ENCODE results near the gene RBMS1.
A peak's percentile ranks its signal among the peaks of the same experiment; 100 is the strongest.

RBMS1 gene

DNA sequence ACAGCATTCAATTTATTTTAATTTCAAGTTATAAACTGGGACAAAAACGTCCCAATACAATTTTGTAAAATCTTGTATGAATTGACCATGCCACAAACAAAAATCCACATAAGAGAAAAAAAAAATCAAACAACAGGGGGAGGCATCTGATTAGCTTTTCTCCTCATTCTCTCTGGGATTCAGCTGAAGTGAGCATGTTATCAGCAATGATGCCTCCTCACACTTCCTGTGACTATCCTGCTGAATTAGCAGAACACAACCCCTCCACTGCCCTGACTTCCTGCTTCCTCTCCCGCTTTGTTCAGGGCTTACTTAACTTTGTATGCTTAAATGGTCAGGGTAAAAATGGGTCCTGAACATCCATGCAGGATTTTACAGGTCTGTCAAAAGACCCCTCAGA, 161.3 kb downstream of the RBMS1 start:
- Mint-ChIP-seq H3K27ac (ENCODE audit: low read depth) (peak overlapping the region; percentile 44), H3K9me3 (no peaks in the 10 kb centered on the region), H3K27me3 (no peaks in the 10 kb centered on the region), H3K36me3 (ENCODE audit: insufficient read depth) (peaks cover 6% of the 10 kb centered on the region), H3K4me3 (peak overlapping the region; percentile 30), H3K4me1 (peaks cover 92% of the 10 kb centered on the region)
- ATAC-seq (replicated peaks; ENCODE audit: extremely low read depth, poor library complexity, severe bottlenecking) (no peak), DNase-seq (ENCODE audit: low spot score in 2 of 2) (no peak)

DNA sequence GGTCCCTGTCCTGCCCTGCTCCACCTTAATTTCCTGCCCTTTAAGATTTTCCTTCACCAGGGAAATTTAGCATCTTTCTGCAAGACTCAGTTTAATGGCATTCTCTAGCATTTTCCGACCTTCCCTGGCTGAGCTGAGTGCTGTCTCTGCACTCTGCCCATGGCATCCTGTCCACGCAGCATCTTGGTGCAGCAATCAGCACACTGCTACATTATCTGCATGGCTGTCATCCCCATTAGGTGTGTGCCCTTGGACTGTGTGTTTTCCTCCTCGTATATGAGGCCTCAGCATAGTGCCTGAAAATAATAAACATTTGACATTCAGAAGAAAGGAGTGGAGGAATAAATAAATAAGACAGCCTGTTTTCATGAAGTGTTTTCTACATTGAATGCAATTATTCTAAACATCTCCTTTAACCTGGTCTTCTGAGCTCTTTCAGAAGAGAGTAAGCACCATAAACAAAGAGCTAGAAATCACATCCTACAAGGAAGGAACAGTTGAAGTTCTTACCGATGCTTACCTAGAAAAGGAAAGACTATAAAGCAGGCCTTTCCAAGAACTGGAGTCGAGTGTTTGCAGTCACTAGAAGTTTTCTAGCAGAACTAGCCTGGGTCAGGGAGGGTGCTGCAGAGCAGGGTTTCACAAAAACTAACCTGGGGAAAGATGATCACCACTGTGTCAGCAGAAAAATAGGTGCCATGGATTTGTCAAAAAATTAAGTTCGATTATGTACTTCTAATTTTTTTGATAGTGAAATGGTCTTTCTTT, 162.2 kb downstream of the RBMS1 start:
- H3K9me3 Mint-ChIP-seq, result no peaks in the 10 kb centered on the region
- no peaks in the 10 kb centered on the region for H3K27me3 Mint-ChIP-seq
- DNase-seq (ENCODE audit: low spot score in 2 of 2) (no peak), ATAC-seq (replicated peaks; ENCODE audit: extremely low read depth, poor library complexity, severe bottlenecking) (no peak)
- peaks cover 94% of the 10 kb centered on the region for H3K4me1 Mint-ChIP-seq
- no peak overlapping the region for H3K27ac Mint-ChIP-seq (ENCODE audit: low read depth)
- no peak overlapping the region for H3K4me3 Mint-ChIP-seq
- peaks cover 6% of the 10 kb centered on the region for H3K36me3 Mint-ChIP-seq (ENCODE audit: insufficient read depth)

DNA sequence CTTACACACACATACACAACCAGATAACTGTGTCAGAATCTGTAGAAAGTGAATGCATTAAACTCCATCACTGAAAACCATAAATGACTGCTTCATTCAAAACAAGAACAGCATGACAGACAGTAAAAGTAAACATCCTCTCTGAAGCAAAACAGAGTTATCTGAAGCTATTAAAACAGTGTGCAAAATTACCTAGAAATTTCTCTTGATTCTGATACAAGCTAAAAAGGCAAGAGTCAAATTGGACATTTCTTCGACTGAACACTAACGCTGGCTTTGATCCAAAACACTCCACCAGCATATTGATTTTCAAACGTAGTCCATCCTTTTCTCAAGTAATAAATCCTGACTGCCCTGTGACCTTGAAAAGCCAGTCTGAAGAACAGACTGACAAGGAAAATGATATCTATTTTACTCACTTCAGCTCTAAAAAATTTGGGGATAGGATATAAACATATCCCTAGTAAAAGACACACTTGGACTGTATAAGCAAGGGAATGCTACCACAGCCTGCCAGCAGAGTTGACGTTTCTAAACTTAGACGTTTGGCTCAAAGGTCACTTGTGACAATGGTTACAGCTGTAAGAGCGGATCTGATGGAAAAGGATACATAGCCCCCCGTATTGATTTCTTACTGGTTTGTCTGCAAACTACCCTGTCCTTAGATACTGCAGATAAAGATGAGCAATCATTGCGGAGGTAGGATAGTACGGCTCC, 164.6 kb downstream of the RBMS1 start:
- H3K27ac Mint-ChIP-seq (ENCODE audit: low read depth), result peak overlapping the region; percentile 76
- DNase-seq (ENCODE audit: low spot score in 2 of 2), result no peak

DNA sequence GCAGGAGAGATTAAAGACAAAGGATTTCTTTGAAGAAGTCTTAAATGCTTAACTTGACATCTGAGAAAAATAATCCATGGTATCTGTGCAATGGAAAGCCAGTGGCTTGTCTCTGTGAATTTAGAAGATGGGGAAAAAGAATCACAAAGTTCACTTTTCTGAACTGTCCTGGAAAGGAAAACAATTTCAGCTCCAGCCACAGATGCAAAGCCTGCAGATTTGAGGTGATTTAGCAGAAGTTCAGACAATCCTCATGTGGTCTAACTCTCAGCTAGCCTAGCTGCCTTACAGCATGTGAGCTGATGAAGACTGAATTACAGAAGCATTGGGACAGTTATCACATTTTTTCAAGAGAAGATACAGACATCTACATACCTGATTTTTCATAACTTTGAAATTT, 166.8 kb downstream of the RBMS1 start:
- H3K4me1 Mint-ChIP-seq, result peaks cover 85% of the 10 kb centered on the region
- peaks cover 6% of the 10 kb centered on the region for H3K36me3 Mint-ChIP-seq (ENCODE audit: insufficient read depth)
- ATAC-seq (replicated peaks; ENCODE audit: extremely low read depth, poor library complexity, severe bottlenecking), result no peak
- no peak overlapping the region for H3K4me3 Mint-ChIP-seq
- no peaks in the 10 kb centered on the region for H3K27me3 Mint-ChIP-seq
- no peak for DNase-seq (ENCODE audit: low spot score in 2 of 2)
- no peaks in the 10 kb centered on the region for H3K9me3 Mint-ChIP-seq
- peak overlapping the region; percentile 18 for H3K27ac Mint-ChIP-seq (ENCODE audit: low read depth)

More for the DNA sequence above, 164.6 kb downstream of the RBMS1 start:
- Mint-ChIP-seq H3K27me3 (no peaks in the 10 kb centered on the region), H3K9me3 (no peaks in the 10 kb centered on the region), H3K4me1 (peaks cover 92% of the 10 kb centered on the region), H3K4me3 (peak overlapping the region; percentile 40), H3K36me3 (ENCODE audit: insufficient read depth) (peaks cover 6% of the 10 kb centered on the region)
- no peak for ATAC-seq (replicated peaks; ENCODE audit: extremely low read depth, poor library complexity, severe bottlenecking)

DNA sequence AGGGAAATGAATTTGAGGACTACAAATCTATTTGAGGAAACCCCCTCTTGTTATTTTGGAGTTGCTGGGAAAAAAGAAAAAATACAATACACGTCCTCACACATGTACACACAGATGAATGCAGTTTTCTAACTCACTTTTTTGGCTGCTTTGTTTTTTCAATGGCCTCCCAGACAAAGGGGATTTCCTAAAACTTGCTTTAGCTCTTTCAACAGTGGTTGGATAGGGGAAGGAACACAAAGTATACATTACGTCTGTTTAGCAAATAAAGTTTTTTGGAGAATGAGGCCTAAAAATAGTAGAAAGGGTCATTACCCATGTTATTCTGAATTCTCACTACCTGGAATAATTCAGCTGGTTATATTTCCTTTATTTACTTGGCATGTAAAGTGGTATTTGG, 168.2 kb downstream of the RBMS1 start:
- H3K27ac Mint-ChIP-seq (ENCODE audit: low read depth), result no peak overlapping the region
- peaks cover 85% of the 10 kb centered on the region for H3K4me1 Mint-ChIP-seq
- no peaks in the 10 kb centered on the region for H3K27me3 Mint-ChIP-seq
- no peak overlapping the region for H3K4me3 Mint-ChIP-seq
- peaks cover 7% of the 10 kb centered on the region for H3K36me3 Mint-ChIP-seq (ENCODE audit: insufficient read depth)
- no peaks in the 10 kb centered on the region for H3K9me3 Mint-ChIP-seq
- ATAC-seq (replicated peaks; ENCODE audit: extremely low read depth, poor library complexity, severe bottlenecking), result no peak
- no peak for DNase-seq (ENCODE audit: low spot score in 2 of 2)

DNA sequence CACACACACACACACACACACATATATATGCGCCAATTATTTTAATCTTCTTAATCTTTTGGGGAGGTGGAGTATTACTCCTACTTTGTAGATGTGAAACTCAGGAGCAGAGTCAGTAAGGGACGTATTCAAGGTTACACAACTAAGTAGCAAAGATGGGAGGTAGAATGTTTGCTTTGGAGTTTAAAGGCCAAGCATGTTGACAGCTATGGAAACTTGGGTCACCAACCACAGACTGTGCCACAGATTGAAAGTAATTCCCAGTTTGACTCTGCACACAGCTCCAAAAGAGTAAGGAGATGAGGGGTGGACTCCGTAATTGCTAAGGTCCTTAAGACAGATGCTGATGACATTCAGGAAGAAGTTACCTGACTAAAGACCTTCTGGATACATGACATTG, 168.7 kb downstream of the RBMS1 start:
- Mint-ChIP-seq H3K36me3 (ENCODE audit: insufficient read depth) (peaks cover 5% of the 10 kb centered on the region), H3K4me3 (no peak overlapping the region), H3K27ac (ENCODE audit: low read depth) (peak overlapping the region; percentile 52), H3K27me3 (no peaks in the 10 kb centered on the region), H3K9me3 (no peaks in the 10 kb centered on the region), H3K4me1 (peaks cover 85% of the 10 kb centered on the region)
- ATAC-seq (replicated peaks; ENCODE audit: extremely low read depth, poor library complexity, severe bottlenecking), result no peak
- DNase-seq (ENCODE audit: low spot score in 2 of 2), result no peak

DNA sequence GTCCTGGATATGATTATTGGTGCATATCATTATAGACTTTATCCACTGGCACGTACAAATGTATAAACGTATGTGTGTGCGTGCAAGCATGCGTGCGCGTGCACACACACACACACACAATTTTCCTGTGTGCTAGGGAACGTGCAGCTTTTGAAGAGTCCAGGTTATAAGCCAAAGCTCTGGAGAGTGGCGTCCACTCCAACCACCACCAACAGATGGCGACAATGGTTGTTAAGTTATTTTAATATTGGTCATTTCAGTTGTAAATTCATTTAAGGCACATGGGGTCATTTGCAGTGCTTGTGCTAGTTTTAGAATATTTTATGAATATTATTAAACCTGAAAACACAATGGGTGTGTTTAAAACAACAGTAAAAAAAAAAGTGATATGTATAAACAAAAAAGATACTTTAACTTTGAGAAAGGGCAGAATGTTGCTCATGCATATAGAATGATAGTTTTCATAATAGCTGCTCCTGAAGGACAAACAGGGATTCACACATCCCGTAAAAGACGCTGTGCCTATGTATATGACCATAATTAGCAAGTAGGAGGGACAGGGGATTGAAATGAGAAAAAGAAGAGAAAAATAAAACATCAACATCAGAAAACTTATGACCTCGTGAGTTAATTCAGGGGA, 169.3 kb downstream of the RBMS1 start:
- peak in 1 of 2 donors; percentile 13 for DNase-seq (ENCODE audit: low spot score in 2 of 2)
- Mint-ChIP-seq H3K36me3 (ENCODE audit: insufficient read depth) (peaks cover 5% of the 10 kb centered on the region), H3K27me3 (no peaks in the 10 kb centered on the region), H3K27ac (ENCODE audit: low read depth) (peak overlapping the region; percentile 52), H3K9me3 (no peaks in the 10 kb centered on the region), H3K4me1 (peaks cover 78% of the 10 kb centered on the region), H3K4me3 (no peak overlapping the region)
- ATAC-seq (replicated peaks; ENCODE audit: extremely low read depth, poor library complexity, severe bottlenecking), result no peak

DNA sequence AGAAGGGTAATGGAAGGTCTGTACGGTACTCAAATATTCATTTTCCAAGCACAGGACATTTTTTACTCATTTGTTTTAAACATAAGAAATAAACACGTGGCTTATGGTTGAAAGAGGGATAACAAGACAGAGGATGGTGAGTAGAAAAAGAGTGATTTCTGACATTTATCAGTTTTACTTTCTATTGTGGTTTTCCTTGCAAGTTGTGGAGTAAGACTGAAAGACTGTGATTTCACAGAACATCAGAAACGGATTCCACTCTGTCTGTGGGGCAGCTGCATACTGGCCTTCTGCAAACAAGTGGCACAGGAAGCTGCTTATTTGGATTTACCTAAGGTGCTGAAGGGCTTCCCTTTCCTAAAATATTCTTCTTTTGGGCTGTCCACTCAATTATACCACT, 171.3 kb downstream of the RBMS1 start:
- Mint-ChIP-seq H3K36me3 (ENCODE audit: insufficient read depth) (peaks cover 4% of the 10 kb centered on the region), H3K9me3 (no peaks in the 10 kb centered on the region), H3K4me1 (peaks cover 63% of the 10 kb centered on the region), H3K27me3 (no peaks in the 10 kb centered on the region), H3K4me3 (no peak overlapping the region), H3K27ac (ENCODE audit: low read depth) (no peak overlapping the region)
- ATAC-seq (replicated peaks; ENCODE audit: extremely low read depth, poor library complexity, severe bottlenecking), result no peak
- no peak for DNase-seq (ENCODE audit: low spot score in 2 of 2)

DNA sequence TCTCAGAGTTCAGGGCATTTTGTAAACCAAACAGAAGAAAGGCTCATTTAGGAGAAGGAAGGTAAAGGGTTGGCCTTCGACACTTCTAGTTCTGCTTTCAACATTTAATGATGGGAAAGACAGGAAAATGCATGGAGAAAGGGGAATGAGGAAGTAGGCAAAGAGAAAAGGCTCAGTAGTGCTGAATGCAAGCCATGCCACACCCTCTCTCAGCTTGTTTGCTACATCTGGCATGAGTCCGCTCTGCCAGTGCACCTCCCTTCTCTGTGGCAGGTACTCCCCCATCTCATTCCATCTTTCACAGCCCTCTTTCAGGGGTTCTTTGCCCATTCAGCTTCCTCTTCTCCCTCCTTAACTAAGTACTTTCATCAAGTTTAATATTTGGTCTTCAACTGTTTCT, 172.6 kb downstream of the RBMS1 start:
- Mint-ChIP-seq H3K36me3 (ENCODE audit: insufficient read depth) (peaks cover 6% of the 10 kb centered on the region), H3K27me3 (no peaks in the 10 kb centered on the region), H3K4me3 (no peak overlapping the region), H3K27ac (ENCODE audit: low read depth) (peak overlapping the region; percentile 18), H3K4me1 (peaks cover 66% of the 10 kb centered on the region), H3K9me3 (no peaks in the 10 kb centered on the region)
- no peak for DNase-seq (ENCODE audit: low spot score in 2 of 2)
- no peak for ATAC-seq (replicated peaks; ENCODE audit: extremely low read depth, poor library complexity, severe bottlenecking)

DNA sequence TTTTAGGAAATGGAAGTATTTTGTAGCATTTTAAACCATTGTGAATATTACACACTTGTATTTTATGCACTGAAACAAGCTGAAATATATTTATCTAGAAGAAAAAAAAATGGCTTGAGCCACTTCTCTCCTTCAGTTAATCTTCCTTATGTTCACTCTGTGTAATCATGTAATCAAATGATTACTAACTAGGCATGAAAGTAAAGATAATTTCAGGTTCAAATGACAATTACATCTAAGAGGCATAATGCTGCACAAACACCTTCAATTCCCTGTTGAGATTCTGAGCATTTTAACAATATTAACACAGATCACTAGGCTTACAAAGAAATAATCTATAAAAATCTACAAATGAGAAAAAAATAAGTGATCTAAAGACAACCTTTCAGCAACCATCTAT, 173.9 kb downstream of the RBMS1 start:
- peaks cover 8% of the 10 kb centered on the region for H3K36me3 Mint-ChIP-seq (ENCODE audit: insufficient read depth)
- DNase-seq (ENCODE audit: low spot score in 2 of 2) (no peak), ATAC-seq (replicated peaks; ENCODE audit: extremely low read depth, poor library complexity, severe bottlenecking) (no peak)
- H3K9me3 Mint-ChIP-seq, result no peaks in the 10 kb centered on the region
- peaks cover 57% of the 10 kb centered on the region for H3K4me1 Mint-ChIP-seq
- no peaks in the 10 kb centered on the region for H3K27me3 Mint-ChIP-seq
- no peak overlapping the region for H3K4me3 Mint-ChIP-seq
- peak overlapping the region; percentile 3 for H3K27ac Mint-ChIP-seq (ENCODE audit: low read depth)

DNA sequence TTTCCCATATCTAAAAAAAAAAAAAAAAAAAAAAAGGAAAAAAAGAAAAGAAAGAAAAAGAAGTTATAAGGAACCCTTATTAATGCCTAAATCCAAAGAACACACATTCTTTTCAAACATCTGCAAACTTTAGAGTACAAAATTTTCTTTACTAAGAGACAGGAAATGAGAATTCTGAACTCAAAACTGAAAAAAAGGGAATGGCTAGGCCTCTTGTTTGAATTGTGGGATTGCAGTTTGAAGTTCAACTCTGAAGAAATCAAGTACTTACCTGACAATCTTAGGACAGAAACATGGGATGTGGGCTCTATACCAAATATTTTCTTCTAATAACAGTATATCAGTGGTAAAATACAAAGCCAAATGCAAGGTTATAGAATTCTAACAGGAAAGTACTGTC, 175.4 kb downstream of the RBMS1 start:
- no peak for ATAC-seq (replicated peaks; ENCODE audit: extremely low read depth, poor library complexity, severe bottlenecking)

DNA sequence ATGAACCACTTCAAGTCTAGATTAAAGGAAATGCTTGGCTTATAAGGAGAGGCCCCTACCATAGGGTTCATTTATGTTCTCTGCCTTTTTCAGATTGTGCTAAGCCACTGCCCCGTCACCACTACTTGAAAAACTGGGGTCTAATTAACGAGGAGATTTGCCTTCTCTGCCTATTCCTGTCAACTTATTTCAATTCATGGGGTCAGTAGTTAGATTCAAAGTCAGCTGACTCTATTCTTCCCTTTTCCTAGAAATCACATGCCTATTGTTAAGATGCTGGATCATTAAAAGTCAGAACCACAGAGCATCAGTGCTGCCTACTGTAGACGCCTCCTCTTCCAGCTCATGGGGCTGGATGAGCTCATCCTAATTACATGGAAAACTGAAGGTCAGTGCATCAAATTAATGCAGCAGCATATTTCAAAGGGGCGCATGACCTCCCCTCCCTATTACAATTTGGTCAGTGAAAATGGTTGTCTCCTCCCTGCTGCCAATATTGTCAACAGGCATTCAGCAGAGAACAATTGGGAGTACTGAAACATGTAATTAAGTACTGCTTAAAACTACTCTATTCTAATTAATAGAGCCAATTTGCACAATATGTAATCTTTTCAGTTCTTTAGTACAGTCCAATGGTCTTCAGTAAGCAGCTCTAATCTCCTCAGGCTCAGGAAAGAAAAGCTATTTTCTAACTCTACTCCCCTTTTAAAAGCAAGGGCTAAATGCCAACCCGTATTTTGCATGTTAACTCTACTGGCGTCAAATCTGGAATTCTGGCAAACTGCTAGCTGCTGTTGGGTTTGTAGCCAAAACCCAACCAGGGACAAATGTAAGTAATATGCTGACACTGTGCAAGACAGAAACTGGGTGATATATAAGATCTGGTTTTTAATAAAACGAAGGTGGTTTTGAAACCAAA, 176.2 kb downstream of the RBMS1 start:
- H3K36me3 Mint-ChIP-seq (ENCODE audit: insufficient read depth), result peaks cover 11% of the 10 kb centered on the region
- DNase-seq (ENCODE audit: low spot score in 2 of 2), result no peak
- no peak overlapping the region for H3K27ac Mint-ChIP-seq (ENCODE audit: low read depth)
- no peak overlapping the region for H3K4me3 Mint-ChIP-seq
- ATAC-seq (replicated peaks; ENCODE audit: extremely low read depth, poor library complexity, severe bottlenecking), result no peak
- peaks cover 49% of the 10 kb centered on the region for H3K4me1 Mint-ChIP-seq
- no peaks in the 10 kb centered on the region for H3K9me3 Mint-ChIP-seq
- no peaks in the 10 kb centered on the region for H3K27me3 Mint-ChIP-seq

More for the DNA sequence above, 175.4 kb downstream of the RBMS1 start:
- Mint-ChIP-seq H3K27me3 (no peaks in the 10 kb centered on the region), H3K4me1 (peaks cover 56% of the 10 kb centered on the region), H3K36me3 (ENCODE audit: insufficient read depth) (peaks cover 8% of the 10 kb centered on the region), H3K9me3 (no peaks in the 10 kb centered on the region), H3K4me3 (no peak overlapping the region), H3K27ac (ENCODE audit: low read depth) (no peak overlapping the region)
- DNase-seq (ENCODE audit: low spot score in 2 of 2), result no peak

Data from central memory CD8-positive, alpha-beta T cell (primary cell).